HepG2 (cell line): Measurements from ENCODE around the gene LRRC8E. TPM values are rescaled to one million over a fixed set of nuclear protein-coding genes. Genes with fewer than 3 reads are reported as not detected.

Experiments used
- AGO1 ChIP-seq: fragments of 200-400 bp; formaldehyde crosslinking; IDR thresholded peaks from 2 replicates; pipeline ENCODE4 v1.6.1; 2017; ENCODE audit warnings: mild to moderate bottlenecking, low read depth, low read length, moderate library complexity; ENCODE audit not compliant: poor library complexity, severe bottlenecking
- ATAD3A ChIP-seq: sonication (generic); formaldehyde crosslinking; IDR thresholded peaks from 2 replicates; pipeline ENCODE4 v1.4.0; 2020; ENCODE audit warnings: missing genetic modification reagents
- ATF2 ChIP-seq: sonication (generic); formaldehyde crosslinking; IDR thresholded peaks from 2 replicates; pipeline ENCODE4 v1.4.0; 2020; ENCODE audit warnings: missing genetic modification reagents
- ATF5 ChIP-seq: sonication (generic); formaldehyde crosslinking; IDR thresholded peaks from 2 replicates; pipeline ENCODE4 v1.4.0; 2020; ENCODE audit warnings: mild to moderate bottlenecking, low read depth, missing genetic modification reagents
- HNF4A ChIP-seq: sonication (generic); formaldehyde crosslinking; IDR thresholded peaks from 2 replicates; pipeline ENCODE4 v1.4.0; 2020; ENCODE audit warnings: missing genetic modification reagents
- MED8 ChIP-seq: sonication (generic); formaldehyde crosslinking; IDR thresholded peaks from 2 replicates; pipeline ENCODE4 v1.8.1; 2023; ENCODE audit warnings: mild to moderate bottlenecking, missing genetic modification reagents; ENCODE audit not compliant: insufficient replicate concordance
- MYC ChIP-seq: sonication (generic); formaldehyde crosslinking; IDR thresholded peaks from 2 replicates; pipeline ENCODE4 v1.9.0; 2021; ENCODE audit warnings: missing genetic modification reagents, borderline replicate concordance
- PLSCR1 ChIP-seq: sonication (generic); formaldehyde crosslinking; IDR thresholded peaks from 2 replicates; pipeline ENCODE4 v1.5.0; 2020; ENCODE audit warnings: missing genetic modification reagents, mild to moderate bottlenecking, borderline replicate concordance
- POLR2A ChIP-seq, 2 experiments: IDR thresholded peaks; 2 replicates each; pipeline ENCODE4 v1.6.1; 2011; ENCODE audit warnings: low read depth in 2 of 2, low read length in 2 of 2, mild to moderate bottlenecking in 1 of 2, moderate library complexity in 1 of 2; ENCODE audit not compliant: insufficient read depth in 1 of 2
- RAD21 ChIP-seq: fragments of 450-650 bp; formaldehyde crosslinking; IDR thresholded peaks from 2 replicates; pipeline ENCODE4 v1.5.0; 2020; ENCODE audit warnings: mild to moderate bottlenecking
- TBL1XR1 ChIP-seq: fragments of 150-350 bp; IDR thresholded peaks from 2 replicates; pipeline ENCODE4 v1.6.1; 2014; ENCODE audit warnings: borderline replicate concordance, low read length; ENCODE audit not compliant: partially characterized antibody
- TCF7 ChIP-seq: sonication (generic); IDR thresholded peaks from 2 replicates; pipeline ENCODE4 v1.6.1; 2016; ENCODE audit warnings: antibody characterized with exemption, low read depth
- ZNF10 ChIP-seq: sonication (generic); formaldehyde crosslinking; IDR thresholded peaks from 2 replicates; pipeline ENCODE4 v1.4.0; 2020; ENCODE audit warnings: mild to moderate bottlenecking, low read depth, missing genetic modification reagents, borderline replicate concordance
- ZNF230 ChIP-seq: sonication (generic); formaldehyde crosslinking; IDR thresholded peaks from 2 replicates; pipeline ENCODE4 v1.4.0; 2020; ENCODE audit warnings: mild to moderate bottlenecking, missing genetic modification reagents
- ZNF333 ChIP-seq: sonication (generic); formaldehyde crosslinking; IDR thresholded peaks from 2 replicates; pipeline ENCODE4 v1.4.0; 2020; ENCODE audit warnings: mild to moderate bottlenecking, missing genetic modification reagents, borderline replicate concordance
- ZNF33B ChIP-seq: sonication (generic); formaldehyde crosslinking; IDR thresholded peaks from 2 replicates; pipeline ENCODE4 v1.5.1; 2020; ENCODE audit warnings: mild to moderate bottlenecking, missing genetic modification reagents
- ZNF441 ChIP-seq: sonication (generic); formaldehyde crosslinking; IDR thresholded peaks from 2 replicates; pipeline ENCODE4 v1.7.0; 2021; ENCODE audit warnings: missing genetic modification reagents, borderline replicate concordance
- ZNF670 ChIP-seq: sonication (generic); formaldehyde crosslinking; IDR thresholded peaks from 2 replicates; pipeline ENCODE4 v1.8.0; 2022; ENCODE audit warnings: mild to moderate bottlenecking, missing genetic modification reagents, borderline replicate concordance
- polyA plus RNA-seq, 8 experiments: library from polyadenylated mRNA; depleted of rRNA in 3 of 8; stranded (reverse) in 7 of 8; unstranded in 1 of 8; fragments of >200 nt; fragmentation: Illumina TruSeq in 4 of 8; extraction: Trizol in 4 of 8; gene quantifications; 2 replicates each; pipeline versions ENCODE4 v1.2.1 to v1.2.3, GENCODE V29; 2011 to 2016; ENCODE audit warnings: low read depth in 4 of 8, missing spikeins in 1 of 8, mixed read lengths in 1 of 8; ENCODE audit not compliant: insufficient read depth in 1 of 8
- total RNA-seq, 5 experiments: library from RNA; depleted of rRNA; stranded (reverse); fragments of >200 nt; fragmentation: Illumina TruSeq; extraction: Trizol; gene quantifications; 2 replicates each; pipeline ENCODE4 v1.2.3, GENCODE V29; 2016; ENCODE audit warnings: low read depth in 1 of 5
- TF ChIP-seq, protein P1 (sequence below): sonication (generic); formaldehyde crosslinking; IDR thresholded peaks from 2 replicates; pipeline ENCODE4; 2020; ENCODE audit warnings: missing genetic modification reagents, mild to moderate bottlenecking, borderline replicate concordance
- TF ChIP-seq, protein P2 (sequence below): sonication (generic); formaldehyde crosslinking; IDR thresholded peaks from 2 replicates; pipeline ENCODE4 v1.5.0; 2020; ENCODE audit warnings: mild to moderate bottlenecking, low read depth, missing genetic modification reagents, borderline replicate concordance
- TF ChIP-seq, protein P3 (sequence below): sonication (generic); formaldehyde crosslinking; conservative IDR thresholded peaks from 2 replicates; pipeline ENCODE4 v1.8.0; 2022; ENCODE audit warnings: mild to moderate bottlenecking, moderate library complexity, missing genetic modification reagents

The LRRC8E gene
- total and polyA plus RNA-seq, 2 of the 13 experiments (the other 11 are each of a cell fraction or from before 2014, with no cell fraction given), result 8.0 to 10.3 TPM

- TF ChIP-seq, protein P1, sequence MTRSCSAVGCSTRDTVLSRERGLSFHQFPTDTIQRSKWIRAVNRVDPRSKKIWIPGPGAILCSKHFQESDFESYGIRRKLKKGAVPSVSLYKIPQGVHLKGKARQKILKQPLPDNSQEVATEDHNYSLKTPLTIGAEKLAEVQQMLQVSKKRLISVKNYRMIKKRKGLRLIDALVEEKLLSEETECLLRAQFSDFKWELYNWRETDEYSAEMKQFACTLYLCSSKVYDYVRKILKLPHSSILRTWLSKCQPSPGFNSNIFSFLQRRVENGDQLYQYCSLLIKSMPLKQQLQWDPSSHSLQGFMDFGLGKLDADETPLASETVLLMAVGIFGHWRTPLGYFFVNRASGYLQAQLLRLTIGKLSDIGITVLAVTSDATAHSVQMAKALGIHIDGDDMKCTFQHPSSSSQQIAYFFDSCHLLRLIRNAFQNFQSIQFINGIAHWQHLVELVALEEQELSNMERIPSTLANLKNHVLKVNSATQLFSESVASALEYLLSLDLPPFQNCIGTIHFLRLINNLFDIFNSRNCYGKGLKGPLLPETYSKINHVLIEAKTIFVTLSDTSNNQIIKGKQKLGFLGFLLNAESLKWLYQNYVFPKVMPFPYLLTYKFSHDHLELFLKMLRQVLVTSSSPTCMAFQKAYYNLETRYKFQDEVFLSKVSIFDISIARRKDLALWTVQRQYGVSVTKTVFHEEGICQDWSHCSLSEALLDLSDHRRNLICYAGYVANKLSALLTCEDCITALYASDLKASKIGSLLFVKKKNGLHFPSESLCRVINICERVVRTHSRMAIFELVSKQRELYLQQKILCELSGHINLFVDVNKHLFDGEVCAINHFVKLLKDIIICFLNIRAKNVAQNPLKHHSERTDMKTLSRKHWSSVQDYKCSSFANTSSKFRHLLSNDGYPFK (CRISPR knock-in tag), result no peak
- TF ChIP-seq, protein P2, sequence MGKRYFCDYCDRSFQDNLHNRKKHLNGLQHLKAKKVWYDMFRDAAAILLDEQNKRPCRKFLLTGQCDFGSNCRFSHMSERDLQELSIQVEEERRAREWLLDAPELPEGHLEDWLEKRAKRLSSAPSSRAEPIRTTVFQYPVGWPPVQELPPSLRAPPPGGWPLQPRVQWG (CRISPR knock-in tag), result no peak
- TF ChIP-seq RAD21 (CRISPR knock-in tag) (0 out of 2 replicates have a peak, but pooled peaks have one; percentile 2), ZNF333 (CRISPR knock-in tag) (0 out of 2 replicates have a peak, but pooled peaks have one; percentile 2), POLR2A (IDR thresholded peaks at IDR 0.05; ENCODE audit: insufficient read depth in 1 of 2, low read depth in 2 of 2, low read length in 2 of 2) (no peak; a peak in 1 of 4 replicates), TBL1XR1 (no peak), ATAD3A (no peak), HNF4A (no peak), MYC (CRISPR knock-in tag) (peak; percentile 45; the same call in 1 of the 2 replicates), MED8 (CRISPR knock-in tag) (no peak), ATF5 (CRISPR knock-in tag) (no peak), PLSCR1 (no peak), AGO1 (peak; percentile 7), TCF7 (no peak), ZNF33B (CRISPR knock-in tag) (no peak; the same call in 1 of the 2 replicates), ZNF10 (CRISPR knock-in tag) (no peak), ZNF441 (0 out of 2 replicates have a peak, but pooled peaks have one; percentile 3), ZNF670 (CRISPR knock-in tag) (0 out of 2 replicates have a peak, but pooled peaks have one; percentile 14), ZNF230 (no peak), ATF2 (CRISPR knock-in tag) (0 out of 2 replicates have a peak, but pooled peaks have one; percentile 20)
- TF ChIP-seq, protein P3, sequence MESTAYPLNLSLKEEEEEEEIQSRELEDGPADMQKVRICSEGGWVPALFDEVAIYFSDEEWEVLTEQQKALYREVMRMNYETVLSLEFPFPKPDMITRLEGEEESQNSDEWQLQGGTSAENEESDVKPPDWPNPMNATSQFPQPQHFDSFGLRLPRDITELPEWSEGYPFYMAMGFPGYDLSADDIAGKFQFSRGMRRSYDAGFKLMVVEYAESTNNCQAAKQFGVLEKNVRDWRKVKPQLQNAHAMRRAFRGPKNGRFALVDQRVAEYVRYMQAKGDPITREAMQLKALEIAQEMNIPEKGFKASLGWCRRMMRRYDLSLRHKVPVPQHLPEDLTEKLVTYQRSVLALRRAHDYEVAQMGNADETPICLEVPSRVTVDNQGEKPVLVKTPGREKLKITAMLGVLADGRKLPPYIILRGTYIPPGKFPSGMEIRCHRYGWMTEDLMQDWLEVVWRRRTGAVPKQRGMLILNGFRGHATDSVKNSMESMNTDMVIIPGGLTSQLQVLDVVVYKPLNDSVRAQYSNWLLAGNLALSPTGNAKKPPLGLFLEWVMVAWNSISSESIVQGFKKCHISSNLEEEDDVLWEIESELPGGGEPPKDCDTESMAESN (CRISPR knock-in tag), result no peak; the same call in 1 of the 2 replicates
These were observed 18.8 kb upstream of the LRRC8E start (continued) for GRCh38 chr19:7869453-7869909.
